SU-DHL-6 (cell line): ENCODE data around the gene CACNA1B.

Source experiments
- H2AFZ ChIP-seq: fragments of 200-600 bp; sonication (generic); 2 replicates; pipeline ENCODE4 v1.6.1; 2014; ENCODE audit warnings: low read depth, mild to moderate bottlenecking, moderate library complexity, mixed read lengths, antibody characterized with exemption, low read length; ENCODE audit not compliant: severe bottlenecking
- H3F3A ChIP-seq: fragments of 200-600 bp; shearing (Covaris generic); 2 replicates; pipeline ENCODE4 v1.6.0; 2016; ENCODE audit warnings: antibody characterized with exemption, mild to moderate bottlenecking; ENCODE audit not compliant: insufficient read depth
- H3K27ac ChIP-seq: fragments of 200-600 bp; sonication (generic); 2 replicates; pipeline ENCODE4 v1.5.1; 2016; ENCODE audit warnings: low read depth, mild to moderate bottlenecking, low read length, moderate library complexity, mixed read lengths
- H3K27me3 ChIP-seq: fragments of 200-600 bp; sonication (generic), shearing (Covaris generic); 2 replicates; pipeline ENCODE4 v1.6.0; 2014; ENCODE audit warnings: mild to moderate bottlenecking, low read length
- H3K36me3 ChIP-seq: fragments of 200-600 bp; sonication (generic); 2 replicates; pipeline ENCODE4 v1.6.1; 2014; ENCODE audit warnings: mild to moderate bottlenecking, low read length, mixed read lengths
- H3K4me2 ChIP-seq: fragments of 300-600, 200-600 bp; shearing (Covaris generic), sonication (generic); 2 replicates; pipeline ENCODE4 v1.6.0; 2014; ENCODE audit warnings: low read length, low read depth, mild to moderate bottlenecking; ENCODE audit not compliant: poor library complexity, severe bottlenecking
- H3K4me3 ChIP-seq: fragments of 200-600 bp; sonication (generic); 2 replicates; pipeline ENCODE4 v1.5.1; 2014; ENCODE audit warnings: antibody characterized with exemption, low read length, mild to moderate bottlenecking, mixed read lengths; ENCODE audit not compliant: insufficient read depth, poor library complexity, severe bottlenecking
- H3K79me2 ChIP-seq: fragments of 200-600 bp; sonication (generic); 2 replicates; pipeline ENCODE4 v1.6.1; 2014; ENCODE audit warnings: mild to moderate bottlenecking, low read length, moderate library complexity; ENCODE audit not compliant: insufficient read depth
- H3K9ac ChIP-seq: fragments of 200-600 bp; sonication (generic); 2 replicates; pipeline ENCODE4 v1.7.0; 2014; ENCODE audit warnings: mild to moderate bottlenecking, low read length
- H3K9me2 ChIP-seq: fragments of 200-600 bp; sonication (generic); replicated peaks from 2 replicates; pipeline ENCODE4 v1.6.1; 2014; ENCODE audit warnings: low read length; ENCODE audit not compliant: insufficient read depth
- H3K9me3 ChIP-seq: fragments of 200-600 bp; sonication (generic); 2 replicates; pipeline ENCODE4 v1.6.1; 2014; ENCODE audit warnings: low read length, mixed read lengths; ENCODE audit not compliant: insufficient read depth
- H4K20me1 ChIP-seq: fragments of 200-600 bp; sonication (generic); 2 replicates; pipeline ENCODE4 v1.6.1; 2014; ENCODE audit warnings: low read depth, mild to moderate bottlenecking, antibody characterized with exemption, low read length, moderate library complexity, mixed read lengths
- EZH2phosphoT487 ChIP-seq: fragments of 200-600 bp; sonication (generic), shearing (Covaris generic); conservative IDR thresholded peaks from 2 replicates; pipeline ENCODE4 v1.6.1; 2018; ENCODE audit warnings: mild to moderate bottlenecking, antibody characterized with exemption, low read length, moderate library complexity, mixed read lengths
- TF ChIP-seq, protein P1 (sequence below): fragments of 200-600 bp; sonication (generic); IDR thresholded peaks from one replicate; pipeline ENCODE4 v1.5.1; 2017; ENCODE audit warnings: antibody characterized with exemption, mild to moderate bottlenecking, low read length, moderate library complexity; ENCODE audit not compliant: insufficient read depth, poor library complexity, severe bottlenecking

Gene CACNA1B

DNA sequence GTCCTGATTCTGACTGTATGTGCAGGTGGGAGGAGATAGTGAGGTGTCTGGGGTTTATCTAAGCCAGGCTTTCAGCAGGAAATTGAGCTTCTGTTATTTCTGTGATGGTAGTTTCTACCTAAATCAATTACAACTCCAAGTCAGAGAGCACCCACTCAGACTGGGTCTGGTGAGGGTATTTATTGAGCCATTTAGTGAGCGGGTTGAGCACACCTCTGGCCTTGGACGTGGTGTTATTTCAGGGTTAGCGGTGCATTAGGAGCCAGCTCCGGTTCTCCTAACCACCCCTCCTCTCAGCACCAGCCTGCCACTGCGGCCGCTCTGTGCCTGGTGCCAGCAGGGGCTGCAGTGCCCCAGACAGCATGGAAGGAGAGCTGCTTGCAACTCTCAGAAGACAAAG, 238.9 kb downstream of the CACNA1B start:
- Histone ChIP-seq H3K4me3 (no peak overlapping the region), H3K9ac (no peak overlapping the region), H3K27me3 (no peaks in the 10 kb centered on the region), H3K9me3 (no peaks in the 10 kb centered on the region), H3K9me2 (no peaks in the 10 kb centered on the region), H3F3A (no peaks in the 10 kb centered on the region), H3K4me2 (no peak overlapping the region), H2AFZ (no peak overlapping the region), H3K79me2 (no peaks in the 10 kb centered on the region), H4K20me1 (no peaks in the 10 kb centered on the region), H3K27ac (no peak overlapping the region), H3K36me3 (no peaks in the 10 kb centered on the region)
- no peak for TF ChIP-seq EZH2phosphoT487
- TF ChIP-seq, protein P1, sequence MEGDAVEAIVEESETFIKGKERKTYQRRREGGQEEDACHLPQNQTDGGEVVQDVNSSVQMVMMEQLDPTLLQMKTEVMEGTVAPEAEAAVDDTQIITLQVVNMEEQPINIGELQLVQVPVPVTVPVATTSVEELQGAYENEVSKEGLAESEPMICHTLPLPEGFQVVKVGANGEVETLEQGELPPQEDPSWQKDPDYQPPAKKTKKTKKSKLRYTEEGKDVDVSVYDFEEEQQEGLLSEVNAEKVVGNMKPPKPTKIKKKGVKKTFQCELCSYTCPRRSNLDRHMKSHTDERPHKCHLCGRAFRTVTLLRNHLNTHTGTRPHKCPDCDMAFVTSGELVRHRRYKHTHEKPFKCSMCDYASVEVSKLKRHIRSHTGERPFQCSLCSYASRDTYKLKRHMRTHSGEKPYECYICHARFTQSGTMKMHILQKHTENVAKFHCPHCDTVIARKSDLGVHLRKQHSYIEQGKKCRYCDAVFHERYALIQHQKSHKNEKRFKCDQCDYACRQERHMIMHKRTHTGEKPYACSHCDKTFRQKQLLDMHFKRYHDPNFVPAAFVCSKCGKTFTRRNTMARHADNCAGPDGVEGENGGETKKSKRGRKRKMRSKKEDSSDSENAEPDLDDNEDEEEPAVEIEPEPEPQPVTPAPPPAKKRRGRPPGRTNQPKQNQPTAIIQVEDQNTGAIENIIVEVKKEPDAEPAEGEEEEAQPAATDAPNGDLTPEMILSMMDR, result no peak

DNA sequence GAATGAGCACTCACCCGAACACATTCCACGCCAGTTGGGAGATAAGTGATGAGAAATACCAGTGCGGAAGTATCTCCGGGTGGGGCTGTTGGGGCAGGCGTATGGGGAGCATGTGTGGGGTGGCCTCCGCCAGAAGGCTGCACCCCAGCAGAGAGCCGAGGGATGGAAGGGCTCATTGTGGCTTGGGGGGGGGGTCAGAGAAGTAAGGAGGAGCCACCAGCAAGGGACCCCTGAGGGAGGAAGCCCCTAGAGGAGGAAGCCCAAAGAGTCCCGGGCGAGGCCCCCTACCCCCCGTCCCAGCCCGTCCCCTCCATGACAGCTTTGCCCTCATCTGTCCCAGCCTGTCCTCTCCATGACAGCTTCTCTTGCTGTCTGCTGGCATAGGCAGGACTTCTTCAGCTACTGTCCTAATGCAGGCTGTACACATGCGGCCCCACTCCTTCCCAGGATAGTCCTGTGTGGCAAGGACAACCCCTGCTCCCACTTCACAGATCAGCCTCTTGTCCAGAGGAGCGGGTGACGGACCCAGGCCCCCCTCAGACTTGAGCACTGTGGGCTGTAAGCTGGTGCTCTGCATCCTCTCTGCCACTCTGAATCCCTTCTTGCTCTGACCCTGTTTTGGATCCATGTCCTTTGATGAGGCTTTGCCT, 239.6 kb downstream of the CACNA1B start:
- Histone ChIP-seq H3K4me2 (no peak overlapping the region), H3K4me3 (no peak overlapping the region), H4K20me1 (no peaks in the 10 kb centered on the region), H3K9me2 (no peaks in the 10 kb centered on the region), H3K27me3 (no peaks in the 10 kb centered on the region), H3K27ac (no peak overlapping the region), H3K9me3 (no peaks in the 10 kb centered on the region), H3F3A (no peaks in the 10 kb centered on the region), H3K79me2 (no peaks in the 10 kb centered on the region), H3K36me3 (no peaks in the 10 kb centered on the region), H2AFZ (no peak overlapping the region), H3K9ac (no peak overlapping the region)
- no peak for TF ChIP-seq EZH2phosphoT487
- TF ChIP-seq, protein P1, result no peak

DNA sequence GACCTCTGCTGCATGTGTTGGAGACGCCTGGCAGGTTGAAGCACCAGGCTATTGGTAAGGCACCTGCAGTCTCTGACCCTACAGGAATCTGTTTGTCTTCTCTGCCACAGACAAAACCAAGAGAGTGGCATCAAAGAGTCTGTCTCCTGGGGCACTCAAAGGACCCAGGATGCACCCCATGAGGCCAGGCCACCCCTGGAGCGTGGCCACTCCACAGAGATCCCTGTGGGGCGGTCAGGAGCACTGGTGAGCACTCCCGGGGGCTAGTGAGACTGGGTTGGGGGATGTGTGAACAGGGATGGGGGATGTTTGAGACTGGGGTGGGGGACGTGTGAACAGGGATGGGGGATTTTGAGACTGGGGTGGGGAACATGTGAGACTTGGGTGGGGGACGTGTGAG, 240.3 kb downstream of the CACNA1B start:
- Histone ChIP-seq H3K9me3 (no peaks in the 10 kb centered on the region), H3K27me3 (no peaks in the 10 kb centered on the region), H4K20me1 (no peaks in the 10 kb centered on the region), H3K79me2 (no peaks in the 10 kb centered on the region), H3K9ac (no peak overlapping the region), H3F3A (no peaks in the 10 kb centered on the region), H3K27ac (no peak overlapping the region), H3K4me3 (no peak overlapping the region), H3K36me3 (no peaks in the 10 kb centered on the region), H2AFZ (no peak overlapping the region), H3K9me2 (no peaks in the 10 kb centered on the region), H3K4me2 (no peak overlapping the region)
- TF ChIP-seq, protein P1, result no peak
- no peak for TF ChIP-seq EZH2phosphoT487
